ENCODE measurements around the gene C3orf20.

- TF ChIP-seq POLR2AphosphoS5 (IDR thresholded peaks at IDR 0.05) = no peak
- no peak for TF ChIP-seq CTCF (IDR thresholded peaks at IDR 0.05)
These were observed 123.3 kb downstream of the C3orf20 start for GRCh38 chr3:14798231-14798630.
